Panc1 (cell line): Measurements from ENCODE around the gene PELI1. TPM values are rescaled to one million over a fixed set of nuclear protein-coding genes. Genes with fewer than 3 reads are reported as not detected.

Experiments used
- ATAC-seq: fragments of 200-7000 bp; cut with Tn5 transposase; 2 replicates; pipeline ENCODE4 v1.9.1; 2020; ENCODE audit warnings: mild to moderate bottlenecking, moderate library complexity
- BruUV-seq: library from RNA; stranded (reverse); fragments of 400-500 nt; replicated peaks from 2 replicates; lab custom pipeline; 2021; lab: Mats Ljungman, UMichigan
- CTCF ChIA-PET: fragments of 300-600 bp; sonication (Branson Sonifier 250); formaldehyde crosslinking; loops from one replicate; lab custom pipeline; 2022; ENCODE audit warnings: antibody characterized with exemption; lab: Charles Lee
- POLR2A ChIA-PET: fragments of 300-600 bp; sonication (Branson Sonifier 250); formaldehyde crosslinking; loops from one replicate; lab custom pipeline; 2022; ENCODE audit warnings: antibody characterized with exemption; lab: Charles Lee
- DNase-seq: peaks from one replicate; pipeline ENCODE4 v3.0.0-alpha.2; 2010; ENCODE audit warnings: low read depth, low spot score
- H3K27ac ChIP-seq: 2 replicates; pipeline ENCODE4 v1.5.1; 2011; ENCODE audit warnings: mild to moderate bottlenecking, low read length, inconsistent platforms
- H3K27me3 ChIP-seq: fragments of 200-500 bp; sonication (Bioruptor generic); 2 replicates; pipeline ENCODE4 v1.6.0; 2014; ENCODE audit warnings: low read length, inconsistent platforms; ENCODE audit not compliant: control insufficient read depth, insufficient read depth
- H3K36me3 ChIP-seq: fragments of 200-500 bp; sonication (Bioruptor generic); 2 replicates; pipeline ENCODE4 v1.5.1; 2014; ENCODE audit warnings: inconsistent platforms, mild to moderate bottlenecking, low read length, moderate library complexity; ENCODE audit not compliant: control insufficient read depth, insufficient read depth
- H3K4me1 ChIP-seq: 2 replicates; pipeline ENCODE4 v1.5.1; 2011; ENCODE audit warnings: inconsistent platforms, mild to moderate bottlenecking, low read length, moderate library complexity; ENCODE audit not compliant: control insufficient read depth, insufficient read depth
- H3K4me3 ChIP-seq, 2 experiments: 2 replicates each; pipeline ENCODE4 v1.5.1; 2011 to 2012; ENCODE audit warnings: low read depth in 2 of 2, low read length in 2 of 2, mild to moderate bottlenecking in 2 of 2, inconsistent platforms in 1 of 2, moderate library complexity in 1 of 2
- H3K9me3 ChIP-seq: fragments of 200-500 bp; sonication (Bioruptor generic); 2 replicates; pipeline ENCODE4 v1.5.1; 2014; ENCODE audit warnings: low read depth, mild to moderate bottlenecking, inconsistent platforms, low read length, moderate library complexity; ENCODE audit not compliant: control insufficient read depth, insufficient read depth
- CTCF ChIP-seq: fragments of 450-650 bp; IDR thresholded peaks from 2 replicates; pipeline ENCODE4 v1.5.1; 2017; ENCODE audit warnings: mild to moderate bottlenecking
- POLR2AphosphoS5 ChIP-seq: IDR thresholded peaks from 2 replicates; pipeline ENCODE4 v1.6.1; 2012; ENCODE audit warnings: mild to moderate bottlenecking, low read depth, low read length, moderate library complexity
- REST ChIP-seq, 2 experiments: IDR thresholded peaks; 2 replicates each; pipeline ENCODE4 v1.6.1; 2011 to 2012; ENCODE audit warnings: low read depth in 2 of 2, control low read depth in 1 of 2, low read length in 1 of 2, mild to moderate bottlenecking in 1 of 2, moderate library complexity in 1 of 2; ENCODE audit not compliant: insufficient read depth in 1 of 2
- SIN3A ChIP-seq: IDR thresholded peaks from 2 replicates; pipeline ENCODE4 v1.6.1; 2012; ENCODE audit warnings: low read depth, mild to moderate bottlenecking, low read length, moderate library complexity, borderline replicate concordance; ENCODE audit not compliant: insufficient read depth
- TCF7L2 ChIP-seq: IDR thresholded peaks from 2 replicates; pipeline ENCODE4 v1.6.1; 2011; ENCODE audit warnings: mild to moderate bottlenecking, low read depth, low read length, inconsistent platforms
- in situ Hi-C: cut with HindIII; loops from 2 replicates; pipeline ENCODE4 v1.10.0; 2016; ENCODE audit warnings: low sequenced_read_pairs, low pct_unique_long_range_greater_than_20kb
- intact Hi-C: fragments of 100-400 bp; cut with micrococcal nuclease; formaldehyde crosslinking; loops from one replicate; pipeline ENCODE4 v1.10.0; 2022; ENCODE audit not compliant: unreplicated experiment
- total RNA-seq: library from RNA; stranded (reverse); gene quantifications from one replicate; pipeline ENCODE4 v1.2.1, GENCODE V29; 2021; ENCODE audit not compliant: unreplicated experiment

The PELI1 gene
- total RNA-seq, 1 experiment from 2014 or later: 6.7 TPM

GRCh38 chr2:64177315-64177714 lies 33.1 kb upstream of the PELI1 start:
- H3K9me3 ChIP-seq: no peaks in the 10 kb centered on the region
- CTCF ChIA-PET: interaction anchor here (0.6 kb wide), 1 partner anchor 359 kb away, joined by 6 read pairs; no protein-coding TSS in a partner anchor
- DNase-seq (no peak), ATAC-seq (no peak)
- no peaks in the 10 kb centered on the region for H3K4me1 ChIP-seq
- no peaks in the 10 kb centered on the region for H3K36me3 ChIP-seq
- H3K27me3 ChIP-seq: no peaks in the 10 kb centered on the region
- no TSS peak for BruUV-seq
- intact Hi-C loops: no loop called here
- no peak overlapping the region for H3K4me3 ChIP-seq
- in situ Hi-C loops: no loop called here
- H3K27ac ChIP-seq: no peak overlapping the region
- TF ChIP-seq SIN3A (no peak), TCF7L2 (no peak), REST (IDR thresholded peaks at IDR 0.05; ENCODE audit: insufficient read depth in 1 of 2, low read depth in 2 of 2, low read length in 1 of 2) (no peak), POLR2AphosphoS5 (no peak), CTCF (no peak)
- POLR2A ChIA-PET: no interaction called here

GRCh38 chr2:64175419-64176197 lies 31.4 kb upstream of the PELI1 start:
- DNase-seq (no peak), ATAC-seq (no peak)
- in situ Hi-C loops (no loop called here), intact Hi-C loops (no loop called here)
- Histone ChIP-seq H3K27me3 (no peaks in the 10 kb centered on the region), H3K4me3 (no peak overlapping the region), H3K36me3 (no peaks in the 10 kb centered on the region), H3K4me1 (no peaks in the 10 kb centered on the region), H3K27ac (no peak overlapping the region), H3K9me3 (no peaks in the 10 kb centered on the region)
- POLR2A ChIA-PET: no interaction called here
- CTCF ChIA-PET: no interaction called here
- BruUV-seq: no TSS peak
- TF ChIP-seq TCF7L2: no peak
- no peak for TF ChIP-seq POLR2AphosphoS5
- TF ChIP-seq REST (IDR thresholded peaks at IDR 0.05; ENCODE audit: insufficient read depth in 1 of 2, low read depth in 2 of 2, low read length in 1 of 2): no peak
- no peak for TF ChIP-seq SIN3A
- TF ChIP-seq CTCF: no peak
